GM10847 (cell line): ENCODE measurements around the gene TMEM132A.

Source experiments
- POLR2A ChIP-seq: IDR thresholded peaks from 2 replicates; pipeline ENCODE4 v1.6.1; 2011; ENCODE audit not compliant: insufficient read length; ENCODE audit errors: extremely low read depth

The TMEM132A gene

DNA sequence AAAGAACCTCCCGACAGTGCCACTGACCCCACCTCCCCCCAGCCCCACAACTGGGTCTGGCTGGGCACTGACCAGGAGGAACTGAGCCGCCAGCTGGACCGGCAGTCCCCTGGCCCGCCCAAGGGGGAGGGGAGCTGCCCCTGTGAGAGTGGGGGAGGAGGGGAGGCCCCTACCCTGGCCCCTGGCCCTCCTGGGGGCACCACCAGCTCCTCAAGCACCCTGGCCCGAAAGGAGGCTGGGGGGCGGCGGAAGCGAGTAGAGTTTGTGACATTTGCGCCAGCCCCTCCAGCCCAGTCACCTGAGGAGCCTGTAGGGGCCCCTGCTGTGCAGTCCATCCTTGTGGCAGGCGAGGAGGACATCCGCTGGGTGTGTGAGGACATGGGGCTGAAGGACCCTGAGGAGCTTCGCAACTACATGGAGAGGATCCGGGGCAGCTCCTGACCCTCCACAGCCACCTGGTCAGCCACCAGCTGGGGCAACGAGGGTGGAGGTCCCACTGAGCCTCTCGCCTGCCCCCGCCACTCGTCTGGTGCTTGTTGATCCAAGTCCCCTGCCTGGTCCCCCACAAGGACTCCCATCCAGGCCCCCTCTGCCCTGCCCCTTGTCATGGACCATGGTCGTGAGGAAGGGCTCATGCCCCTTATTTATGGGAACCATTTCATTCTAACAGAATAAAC lies 12.3 kb downstream of the TMEM132A start:
- no peak for TF ChIP-seq POLR2A

DNA sequence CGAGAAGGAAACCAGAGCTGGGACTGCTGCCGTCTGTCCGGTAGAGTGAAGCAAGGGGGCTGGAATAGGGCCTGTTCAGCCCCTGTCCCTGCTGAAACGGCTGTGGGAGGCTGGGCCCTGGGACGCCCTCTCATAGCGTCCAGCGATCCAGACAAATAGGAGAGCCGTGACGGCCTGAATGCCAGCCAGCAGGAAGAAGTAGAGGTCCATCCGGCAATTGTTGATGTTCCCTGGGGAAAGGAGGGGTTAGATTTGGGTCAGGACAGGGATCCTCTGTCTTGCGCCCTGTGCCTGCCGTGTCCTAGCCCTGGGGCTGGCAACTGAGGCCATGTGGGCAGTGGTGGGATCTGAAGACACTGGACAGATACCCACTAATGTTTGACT lies 12.9 kb downstream of the TMEM132A start:
- TF ChIP-seq POLR2A = no peak

DNA sequence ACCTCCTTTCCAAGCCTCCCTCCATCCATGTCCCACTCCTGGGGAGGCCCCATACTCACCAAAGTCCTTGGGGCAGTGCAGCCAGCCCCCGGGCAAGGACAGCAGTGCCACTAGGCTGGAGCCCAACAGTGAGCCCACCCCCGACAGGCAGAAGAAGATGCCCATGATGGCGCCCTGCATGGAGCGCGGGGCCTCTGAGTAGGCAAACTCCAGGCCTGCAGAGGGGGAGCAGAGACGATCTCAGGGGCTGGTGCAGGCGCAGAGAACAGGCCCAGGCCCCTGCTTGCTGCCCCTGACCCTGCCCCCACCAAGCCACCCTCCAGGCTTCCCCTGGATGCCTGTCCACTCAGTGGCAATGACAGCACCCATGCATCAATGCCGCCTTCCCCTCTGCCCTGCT lies 13.6 kb downstream of the TMEM132A start:
- TF ChIP-seq POLR2A = no peak

DNA sequence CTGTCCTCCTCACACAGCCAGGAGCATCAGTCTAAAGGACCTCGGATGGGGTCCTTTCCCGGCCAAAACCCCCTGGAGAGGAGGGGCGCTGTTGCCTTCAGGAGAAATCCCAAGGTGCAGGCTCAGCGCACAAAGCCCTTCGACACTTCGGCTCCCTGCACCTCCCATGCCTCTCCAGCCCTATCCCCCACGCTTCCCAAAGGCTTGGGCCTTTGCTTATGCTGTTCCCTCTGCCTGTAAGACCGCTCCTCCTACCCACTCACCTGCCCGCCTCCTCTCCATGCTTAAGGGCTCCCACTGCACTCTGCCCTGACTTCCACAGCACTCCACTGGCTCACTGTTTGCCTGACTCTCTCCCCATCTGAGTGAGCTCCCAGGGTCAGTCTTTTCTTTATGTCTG lies 14.2 kb downstream of the TMEM132A start:
- TF ChIP-seq POLR2A = no peak

DNA sequence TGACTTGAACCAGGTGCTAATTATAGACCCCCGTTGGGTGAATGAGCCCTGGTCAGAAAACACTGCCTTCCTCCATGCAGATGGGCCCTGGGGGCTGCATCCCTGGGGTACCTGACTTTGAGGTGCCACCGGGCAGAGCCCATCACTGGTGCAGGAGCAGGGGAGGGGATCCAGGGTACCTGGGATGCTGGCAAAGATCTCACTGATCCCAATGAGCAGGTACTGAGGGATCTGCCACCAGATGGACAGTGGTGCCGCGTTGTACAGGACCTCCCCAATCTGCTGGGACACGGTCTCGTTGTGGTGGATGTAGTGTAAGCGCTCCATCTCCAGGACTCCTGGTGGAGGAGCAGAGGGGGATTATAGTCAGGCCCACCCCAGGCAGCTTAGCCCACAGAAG lies 15.0 kb downstream of the TMEM132A start:
- no peak for TF ChIP-seq POLR2A

DNA sequence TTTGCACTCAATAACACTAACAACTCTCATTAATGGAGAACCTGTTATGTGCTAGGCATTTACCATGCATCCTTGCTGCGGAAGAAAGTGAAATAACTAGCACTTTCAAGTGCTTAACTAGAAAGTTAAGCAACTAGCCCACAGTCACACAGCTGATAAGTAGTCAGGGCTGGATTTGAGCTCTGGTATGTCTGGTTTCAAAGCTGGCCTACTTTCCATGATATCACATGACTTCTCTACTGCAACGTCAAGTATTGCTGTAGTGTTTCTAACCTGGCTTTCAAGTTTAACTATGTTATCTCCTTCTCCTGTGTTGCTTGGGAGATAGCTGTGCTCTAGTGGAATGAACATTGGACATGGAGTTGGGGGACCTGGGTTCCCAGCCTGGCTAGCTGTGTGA lies 15.6 kb downstream of the TMEM132A start:
- no peak for TF ChIP-seq POLR2A

DNA sequence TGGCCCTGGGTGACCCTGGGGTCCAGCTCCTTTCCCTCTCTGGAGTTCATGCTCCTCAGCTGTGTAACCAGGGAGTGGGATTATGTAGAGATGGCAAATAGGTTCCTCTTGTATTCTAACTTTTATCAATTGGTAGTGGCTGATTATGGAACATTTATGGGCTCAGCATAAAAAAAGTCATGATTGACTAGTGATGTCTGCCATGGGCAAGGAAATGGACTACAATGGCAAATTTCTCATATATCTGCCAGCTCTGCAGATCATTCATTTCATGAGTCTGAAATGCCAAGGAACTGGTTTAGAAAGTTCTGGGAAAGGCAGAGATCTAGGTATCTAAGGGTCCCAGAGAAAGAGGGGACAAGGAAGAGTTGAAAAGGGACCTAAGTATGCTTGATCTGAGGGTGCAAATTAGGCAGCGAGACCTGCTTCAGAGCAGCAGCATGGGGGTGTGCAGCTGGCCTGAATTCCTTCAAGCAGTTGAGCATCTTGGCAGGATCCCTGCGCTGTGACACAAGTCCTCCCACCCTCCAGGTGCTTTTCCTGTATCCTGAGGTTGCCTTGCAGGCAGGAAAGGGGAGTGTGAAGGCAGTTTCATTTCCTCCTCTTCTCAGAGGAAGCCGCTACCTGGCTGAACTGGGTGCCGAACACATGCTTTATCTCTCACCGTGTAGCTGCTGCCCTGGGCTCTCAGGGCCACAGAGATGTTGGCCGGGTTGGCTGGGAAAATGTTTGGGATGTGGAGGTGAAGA lies 17.3 kb downstream of the TMEM132A start:
- no peak for TF ChIP-seq POLR2A

DNA sequence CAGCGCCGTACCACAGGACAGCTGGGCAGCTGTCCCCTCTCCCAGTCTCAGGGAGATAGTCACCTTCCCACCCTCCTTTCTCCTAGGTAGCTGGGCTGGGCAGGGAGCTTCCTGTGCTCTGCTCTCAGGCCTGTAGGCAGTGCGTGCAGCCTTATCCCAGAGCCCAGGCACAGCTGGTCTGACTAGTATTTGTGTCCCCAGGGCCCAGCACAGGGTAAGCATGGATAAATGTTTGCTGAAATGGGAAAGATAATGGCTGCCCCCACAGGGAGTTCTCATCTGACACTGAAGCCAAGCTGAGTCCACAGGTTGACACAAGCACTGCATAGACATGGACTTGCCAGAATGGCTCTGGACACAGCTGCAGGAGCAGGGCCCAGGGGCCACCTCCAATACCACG lies 18.0 kb downstream of the TMEM132A start:
- TF ChIP-seq POLR2A = no peak

DNA sequence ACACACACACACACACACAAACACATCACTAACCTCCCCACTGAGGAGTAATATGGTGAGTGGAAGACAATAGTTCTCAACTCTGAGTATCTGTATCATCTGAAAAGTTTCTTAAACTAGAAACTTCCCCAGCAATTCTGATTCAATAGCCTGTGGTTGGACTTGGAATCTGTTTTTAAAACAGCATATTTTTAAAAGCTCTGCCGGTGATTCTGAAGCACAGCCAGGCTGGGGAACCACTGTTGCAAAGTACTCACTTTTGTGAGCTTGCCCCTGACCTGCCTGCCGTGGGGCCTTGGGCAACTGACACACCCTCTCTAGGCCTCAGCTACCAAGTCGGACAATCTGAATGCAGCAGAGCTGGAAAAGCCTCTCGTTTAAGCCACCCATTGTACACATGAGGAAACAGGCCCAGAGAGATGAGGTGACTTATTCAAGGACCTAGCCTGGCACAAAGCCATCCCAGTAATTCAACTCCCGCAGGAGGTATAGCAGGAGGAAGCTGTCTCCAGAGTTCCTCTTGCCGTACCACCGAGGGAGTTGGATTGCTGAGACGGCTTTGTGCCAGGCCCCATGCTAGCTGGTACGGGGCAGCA lies 18.8 kb downstream of the TMEM132A start:
- no peak for TF ChIP-seq POLR2A

DNA sequence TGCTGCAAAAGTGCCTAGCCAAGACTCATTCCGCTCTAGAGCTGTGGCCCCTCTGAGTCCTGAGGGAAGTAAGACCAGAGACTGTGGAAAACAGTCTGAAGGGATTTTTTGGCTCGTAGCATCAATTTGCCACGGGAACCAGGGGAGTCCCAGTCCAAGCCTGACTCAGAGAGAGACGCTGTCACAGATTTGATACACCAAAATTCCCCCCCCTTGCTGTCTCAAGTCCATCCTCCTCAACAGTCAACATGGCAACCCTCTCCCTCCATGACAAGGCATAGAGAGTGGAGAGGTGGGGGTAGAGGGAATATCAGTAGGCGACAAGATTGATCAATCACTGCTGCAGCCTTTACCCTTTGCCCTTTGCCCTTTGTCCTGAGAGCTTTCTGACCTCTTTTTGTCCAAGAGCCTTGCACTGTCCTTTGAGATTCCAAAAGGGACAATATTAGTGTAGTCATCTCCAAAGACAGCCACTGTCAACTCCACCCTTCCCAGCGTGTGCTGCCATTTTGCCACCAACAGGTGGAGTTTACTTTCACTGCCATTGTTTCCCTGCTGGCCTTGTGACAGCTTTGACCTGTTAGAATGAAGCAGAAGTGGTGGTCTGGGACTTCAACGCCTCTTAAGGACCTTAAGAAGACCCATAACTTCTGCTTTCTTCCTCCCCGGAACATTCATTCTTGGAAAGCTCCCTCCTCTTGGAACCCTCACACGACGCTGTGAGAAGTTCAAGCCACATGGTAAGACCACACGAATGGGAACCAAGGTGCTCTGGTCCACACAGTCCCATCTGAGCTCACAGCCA lies 20.4 kb downstream of the TMEM132A start:
- TF ChIP-seq POLR2A = no peak

DNA sequence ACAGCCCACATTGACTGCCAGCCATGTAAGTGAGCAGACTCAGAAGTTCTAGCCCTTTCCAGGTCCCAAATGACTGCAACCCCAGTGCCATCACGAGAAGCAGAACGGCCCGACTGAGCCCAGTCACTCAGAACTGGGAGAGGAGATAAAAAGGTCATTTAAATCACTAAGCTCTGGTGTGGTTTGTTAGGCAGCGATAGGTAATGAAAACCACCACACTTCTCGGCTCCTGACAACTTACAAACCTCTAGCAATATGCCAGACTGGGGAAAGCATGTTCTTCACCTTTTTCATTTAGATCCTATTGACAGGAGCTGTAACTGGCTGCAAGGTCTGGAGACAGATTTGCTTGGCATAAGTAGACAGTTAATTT lies 21.0 kb downstream of the TMEM132A start:
- no peak for TF ChIP-seq POLR2A

DNA sequence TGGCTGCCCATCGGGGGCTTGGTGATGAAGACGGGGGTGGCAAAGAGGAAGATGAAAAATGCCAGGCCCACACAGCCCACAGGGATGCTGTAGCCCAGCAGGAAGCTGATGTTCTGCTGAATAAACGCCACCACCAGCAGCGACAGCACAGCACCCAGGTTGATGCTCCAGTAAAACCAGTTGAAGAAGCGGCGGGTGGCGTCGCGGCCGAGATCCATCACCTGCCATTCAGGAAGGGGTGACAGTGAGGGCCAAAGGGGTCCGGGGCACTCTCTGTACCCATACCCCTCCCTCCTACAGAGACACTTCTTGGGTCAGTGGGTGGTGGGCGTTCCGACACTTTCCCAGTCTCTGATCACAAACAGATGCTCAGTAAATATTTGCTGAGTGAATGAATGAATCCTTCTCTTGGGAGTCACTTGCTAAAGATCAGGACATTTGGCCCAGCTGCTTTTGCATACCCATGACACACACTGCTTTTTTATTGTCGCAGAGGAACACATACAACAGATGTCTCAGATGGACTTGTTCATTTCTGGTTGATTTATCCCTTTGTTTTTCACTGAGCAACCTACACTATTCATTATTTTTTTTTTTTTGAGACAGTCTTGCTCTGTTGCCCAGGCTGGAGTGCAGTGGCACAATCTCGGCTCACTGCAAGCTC lies 22.5 kb downstream of the TMEM132A start:
- no peak for TF ChIP-seq POLR2A

DNA sequence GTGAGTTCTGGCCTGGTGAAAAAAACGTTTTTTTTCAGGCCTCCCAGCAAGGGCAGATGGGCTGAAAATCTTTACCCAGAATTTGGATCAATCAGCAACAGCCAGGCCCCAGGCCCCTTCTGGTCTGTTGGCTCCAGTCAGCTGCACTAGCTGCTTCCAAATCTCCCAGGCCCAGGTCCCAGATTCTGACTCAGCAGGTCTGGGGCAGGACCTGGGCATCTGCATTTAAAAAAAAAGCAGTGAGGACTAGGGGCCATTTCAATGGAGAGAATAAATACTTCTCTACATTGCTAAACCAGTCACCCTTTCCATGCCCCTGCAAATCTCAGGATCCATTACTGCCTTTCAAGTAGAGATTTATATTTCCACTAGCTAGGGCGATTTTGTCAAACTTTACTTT lies 23.4 kb downstream of the TMEM132A start:
- TF ChIP-seq POLR2A = no peak

DNA sequence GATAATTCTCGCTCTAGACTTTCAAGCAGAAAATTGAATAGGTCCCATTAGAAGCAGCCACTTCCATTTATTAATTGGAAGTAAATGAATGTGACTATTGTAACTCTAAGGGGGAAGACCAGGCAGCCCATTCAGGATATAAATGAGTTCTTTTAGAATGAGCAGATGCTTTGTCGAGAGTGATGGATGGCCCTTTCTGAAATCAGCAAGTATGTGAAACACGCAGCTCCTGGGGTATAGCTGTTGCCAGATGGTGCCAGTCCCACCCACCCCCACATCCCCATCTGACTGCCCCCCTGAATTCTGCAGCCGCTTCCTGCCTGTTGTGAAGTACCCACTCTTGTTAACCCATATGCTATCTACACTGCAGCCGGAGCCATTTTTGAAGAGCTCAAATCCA lies 24.0 kb downstream of the TMEM132A start:
- no peak for TF ChIP-seq POLR2A

DNA sequence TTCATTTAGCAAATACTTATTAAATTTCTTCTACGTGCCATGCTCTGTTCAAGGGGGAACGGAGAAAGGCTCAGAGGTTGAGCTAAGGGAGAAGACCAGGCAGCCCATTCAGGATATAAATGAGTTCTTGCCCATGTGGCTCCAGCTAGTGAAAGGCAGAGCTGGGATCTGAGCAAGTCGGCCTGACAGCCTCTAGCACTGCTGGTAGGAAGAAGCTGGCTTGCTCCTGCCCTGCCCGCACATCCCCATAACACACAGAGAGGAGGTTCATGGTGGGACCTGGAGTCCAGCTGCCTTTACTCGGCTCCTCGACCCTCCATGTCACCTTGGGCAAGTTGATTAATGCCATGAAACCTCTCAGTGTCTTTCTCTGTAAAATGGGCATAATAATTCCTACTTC lies 25.8 kb downstream of the TMEM132A start:
- TF ChIP-seq POLR2A = no peak

DNA sequence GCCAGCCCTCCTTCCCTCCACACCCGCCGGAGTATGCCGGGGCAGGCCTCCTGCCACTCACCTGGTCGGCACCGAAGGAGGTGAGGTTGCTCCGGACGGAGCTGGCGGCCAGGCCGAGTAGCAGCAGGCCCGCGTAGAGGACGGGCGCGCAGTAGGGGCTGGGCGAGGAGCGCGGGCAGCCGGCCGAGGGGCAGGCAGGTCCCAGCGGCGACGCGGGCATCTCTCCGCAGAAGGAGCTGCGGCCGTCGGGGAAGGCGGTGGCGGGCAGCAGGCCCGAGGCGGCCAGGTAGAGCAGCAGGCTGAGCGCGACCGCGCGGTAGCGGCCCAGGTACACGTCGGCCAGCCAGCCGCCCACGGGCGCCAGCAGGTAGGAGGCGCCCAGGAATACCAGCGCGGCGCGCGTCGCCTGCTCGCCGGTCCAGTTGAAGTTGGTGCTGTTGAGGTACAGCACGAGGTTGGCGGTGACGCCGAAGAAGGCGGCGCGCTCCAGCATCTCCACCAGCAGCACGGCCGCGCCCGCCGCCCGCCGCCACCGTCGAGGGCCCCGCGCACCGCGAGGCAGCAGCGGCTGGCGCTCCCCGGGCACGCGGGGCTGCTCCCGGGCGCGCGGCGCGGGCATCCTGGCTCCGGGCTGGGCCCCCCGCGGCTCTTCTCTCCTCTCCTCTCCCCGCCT lies 26.8 kb downstream of the TMEM132A start:
- TF ChIP-seq POLR2A = no peak

DNA sequence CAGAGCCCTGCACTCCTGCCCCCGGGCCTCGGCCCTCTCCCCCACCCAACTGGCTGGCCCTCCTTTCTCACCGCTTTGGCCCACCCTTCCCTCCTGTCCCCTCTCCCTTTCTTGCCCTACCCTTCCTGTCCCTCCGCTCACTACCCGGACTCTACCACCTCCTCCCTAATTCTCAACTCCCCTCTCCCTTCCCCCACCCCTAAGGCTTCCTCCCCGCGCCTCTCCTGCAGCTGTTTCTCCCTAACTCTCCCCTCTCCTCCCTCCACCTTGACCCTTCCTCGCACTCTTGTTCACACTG lies 27.3 kb downstream of the TMEM132A start:
- TF ChIP-seq POLR2A = no peak
